ENCODE results near the gene MXD1.

DNA sequence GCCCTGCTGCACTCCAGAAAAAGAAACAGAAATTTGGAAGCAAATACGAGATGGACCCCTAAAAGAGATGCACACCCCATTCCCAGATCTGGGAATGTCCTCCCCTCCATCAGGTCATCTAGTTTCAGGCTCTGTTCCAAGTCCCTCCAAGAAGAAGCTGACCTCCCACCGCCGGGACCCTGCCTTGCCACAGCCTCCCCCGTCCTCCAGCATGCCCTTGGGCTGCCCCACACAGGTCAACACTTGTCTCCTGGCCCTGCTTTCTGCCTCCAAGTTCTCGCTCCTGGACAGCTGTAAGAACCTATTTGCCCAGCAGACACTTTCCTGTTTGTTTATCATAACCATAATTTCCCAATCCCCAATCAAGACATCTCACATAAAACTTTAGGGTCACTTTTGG is 44.5 kb downstream of the MXD1 start:
- TF ChIP-seq, protein P1, sequence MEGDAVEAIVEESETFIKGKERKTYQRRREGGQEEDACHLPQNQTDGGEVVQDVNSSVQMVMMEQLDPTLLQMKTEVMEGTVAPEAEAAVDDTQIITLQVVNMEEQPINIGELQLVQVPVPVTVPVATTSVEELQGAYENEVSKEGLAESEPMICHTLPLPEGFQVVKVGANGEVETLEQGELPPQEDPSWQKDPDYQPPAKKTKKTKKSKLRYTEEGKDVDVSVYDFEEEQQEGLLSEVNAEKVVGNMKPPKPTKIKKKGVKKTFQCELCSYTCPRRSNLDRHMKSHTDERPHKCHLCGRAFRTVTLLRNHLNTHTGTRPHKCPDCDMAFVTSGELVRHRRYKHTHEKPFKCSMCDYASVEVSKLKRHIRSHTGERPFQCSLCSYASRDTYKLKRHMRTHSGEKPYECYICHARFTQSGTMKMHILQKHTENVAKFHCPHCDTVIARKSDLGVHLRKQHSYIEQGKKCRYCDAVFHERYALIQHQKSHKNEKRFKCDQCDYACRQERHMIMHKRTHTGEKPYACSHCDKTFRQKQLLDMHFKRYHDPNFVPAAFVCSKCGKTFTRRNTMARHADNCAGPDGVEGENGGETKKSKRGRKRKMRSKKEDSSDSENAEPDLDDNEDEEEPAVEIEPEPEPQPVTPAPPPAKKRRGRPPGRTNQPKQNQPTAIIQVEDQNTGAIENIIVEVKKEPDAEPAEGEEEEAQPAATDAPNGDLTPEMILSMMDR (IDR thresholded peaks at IDR 0.05) = no peak
- TF ChIP-seq POLR2AphosphoS5 (IDR thresholded peaks at IDR 0.05) (no peak), POLR2A (IDR thresholded peaks at IDR 0.05) (no peak), EP300 (IDR thresholded peaks at IDR 0.05) (no peak)
